Measurements from ENCODE around the gene IFNL4. TPM values are rescaled to one million over a fixed set of nuclear protein-coding genes. Genes with fewer than 3 reads are reported as not detected.

The IFNL4 gene
- total RNA-seq, 1 donor from 2014 or later = not detected

- H3K4me3 Mint-ChIP-seq = no peak overlapping the region
- intact Hi-C loops (cut with micrococcal nuclease) = no loop called here
- peaks cover 24% of the 10 kb centered on the region for H3K27me3 Mint-ChIP-seq (ENCODE audit: insufficient read depth)
- no peak overlapping the region for H3K27ac Mint-ChIP-seq
- H3K36me3 Mint-ChIP-seq (ENCODE audit: low read depth) = no peaks in the 10 kb centered on the region
- H3K4me1 Mint-ChIP-seq (ENCODE audit: low read depth) = no peaks in the 10 kb centered on the region
- no peak for DNase-seq (ENCODE audit: low spot score)
- no peaks in the 10 kb centered on the region for H3K9me3 Mint-ChIP-seq
Observed at GRCh38 chr19:39206122-39206521, 42.5 kb downstream of the IFNL4 start.

GRCh38 chr19:39205449-39205764, 43.2 kb downstream of the IFNL4 start:
- Mint-ChIP-seq H3K4me3 (no peak overlapping the region), H3K27ac (no peak overlapping the region), H3K36me3 (ENCODE audit: low read depth) (no peaks in the 10 kb centered on the region), H3K27me3 (ENCODE audit: insufficient read depth) (peaks cover 24% of the 10 kb centered on the region), H3K9me3 (no peaks in the 10 kb centered on the region), H3K4me1 (ENCODE audit: low read depth) (no peaks in the 10 kb centered on the region)
- intact Hi-C loops (cut with micrococcal nuclease) = no loop called here
- no peak for DNase-seq (ENCODE audit: low spot score)

DNA sequence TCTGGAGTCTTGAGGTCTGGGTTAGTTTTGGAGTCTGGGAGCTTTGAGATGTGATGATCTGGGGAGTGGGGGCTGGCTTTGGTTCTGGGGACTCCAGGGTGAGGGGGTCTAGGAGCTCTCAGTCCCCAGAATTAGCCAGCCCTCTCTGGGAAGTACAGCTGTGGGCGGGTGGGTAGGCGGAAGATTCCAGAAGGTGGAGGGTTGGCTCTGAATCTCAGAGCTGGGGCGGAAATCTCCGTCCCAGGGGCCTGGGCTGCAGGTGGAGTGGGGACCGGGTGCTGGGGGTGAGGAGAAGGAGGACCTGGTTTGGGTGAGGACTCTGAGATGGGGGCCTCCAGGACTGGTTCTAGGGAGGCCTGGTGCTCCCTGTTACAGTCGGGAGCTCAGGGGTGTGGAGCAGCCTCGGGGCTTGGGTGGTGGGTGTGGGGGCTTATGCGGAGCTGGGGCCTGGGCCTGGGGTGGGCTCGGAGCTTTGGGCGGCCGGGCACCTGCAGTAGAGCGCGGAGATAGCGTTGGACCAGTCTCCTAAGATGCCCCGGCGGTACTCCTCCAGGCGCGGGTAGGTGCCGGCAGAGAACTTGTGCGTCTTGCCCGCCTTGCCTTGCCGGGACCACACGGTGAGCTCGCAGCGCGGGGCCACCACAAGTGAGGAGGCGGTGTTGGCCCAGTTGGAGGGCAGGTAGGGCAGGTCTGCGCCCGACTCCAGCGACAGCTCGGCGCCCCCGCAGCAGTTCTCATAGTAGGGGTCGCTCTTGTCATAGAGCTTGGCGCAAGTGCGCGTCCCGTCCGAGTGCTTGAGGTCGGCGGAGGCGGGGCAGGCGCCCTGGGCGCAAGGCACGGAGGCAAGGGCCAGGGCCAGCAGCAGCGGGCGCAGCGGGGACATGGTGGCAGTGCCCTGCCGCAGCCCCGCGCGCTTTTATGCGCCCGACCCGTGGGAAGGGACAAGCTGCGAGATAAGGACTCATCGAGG, 45.0 kb downstream of the IFNL4 start, which contains the start of gene SYCN:
SYCN (minus strand) TSS at position 892 of the 970 bp plus-strand sequence; CDS start at position 883, 9 bp downstream.
- no peak for DNase-seq (ENCODE audit: low spot score)
- Mint-ChIP-seq H3K4me1 (ENCODE audit: low read depth) (no peaks in the 10 kb centered on the region), H3K36me3 (ENCODE audit: low read depth) (no peaks in the 10 kb centered on the region), H3K27ac (no peak within 1 kb of the TSS), H3K27me3 (ENCODE audit: insufficient read depth) (peaks cover 31% of the 10 kb centered on the region), H3K9me3 (no peaks in the 10 kb centered on the region), H3K4me3 (no peak within 1 kb of the TSS)
- intact Hi-C loops (cut with micrococcal nuclease) = no loop called here

GRCh38 chr19:39202998-39203355, 45.7 kb downstream of the IFNL4 start:
- no peaks in the 10 kb centered on the region for H3K4me1 Mint-ChIP-seq (ENCODE audit: low read depth)
- no peaks in the 10 kb centered on the region for H3K36me3 Mint-ChIP-seq (ENCODE audit: low read depth)
- no peaks in the 10 kb centered on the region for H3K9me3 Mint-ChIP-seq
- intact Hi-C loops (cut with micrococcal nuclease) = no loop called here
- H3K4me3 Mint-ChIP-seq = no peak overlapping the region
- H3K27me3 Mint-ChIP-seq (ENCODE audit: insufficient read depth) = peaks cover 38% of the 10 kb centered on the region
- no peak for DNase-seq (ENCODE audit: low spot score)
- no peak overlapping the region for H3K27ac Mint-ChIP-seq

- Mint-ChIP-seq H3K36me3 (ENCODE audit: low read depth) (peaks cover 1% of the 10 kb centered on the region), H3K9me3 (no peaks in the 10 kb centered on the region), H3K4me1 (ENCODE audit: low read depth) (peaks cover 6% of the 10 kb centered on the region), H3K27me3 (ENCODE audit: insufficient read depth) (peaks cover 50% of the 10 kb centered on the region), H3K4me3 (no peak overlapping the region), H3K27ac (no peak overlapping the region)
- no peak for DNase-seq (ENCODE audit: low spot score)
- intact Hi-C loops (cut with micrococcal nuclease) = no loop called here
Observed at GRCh38 chr19:39200803-39201115, 47.9 kb downstream of the IFNL4 start.

DNA sequence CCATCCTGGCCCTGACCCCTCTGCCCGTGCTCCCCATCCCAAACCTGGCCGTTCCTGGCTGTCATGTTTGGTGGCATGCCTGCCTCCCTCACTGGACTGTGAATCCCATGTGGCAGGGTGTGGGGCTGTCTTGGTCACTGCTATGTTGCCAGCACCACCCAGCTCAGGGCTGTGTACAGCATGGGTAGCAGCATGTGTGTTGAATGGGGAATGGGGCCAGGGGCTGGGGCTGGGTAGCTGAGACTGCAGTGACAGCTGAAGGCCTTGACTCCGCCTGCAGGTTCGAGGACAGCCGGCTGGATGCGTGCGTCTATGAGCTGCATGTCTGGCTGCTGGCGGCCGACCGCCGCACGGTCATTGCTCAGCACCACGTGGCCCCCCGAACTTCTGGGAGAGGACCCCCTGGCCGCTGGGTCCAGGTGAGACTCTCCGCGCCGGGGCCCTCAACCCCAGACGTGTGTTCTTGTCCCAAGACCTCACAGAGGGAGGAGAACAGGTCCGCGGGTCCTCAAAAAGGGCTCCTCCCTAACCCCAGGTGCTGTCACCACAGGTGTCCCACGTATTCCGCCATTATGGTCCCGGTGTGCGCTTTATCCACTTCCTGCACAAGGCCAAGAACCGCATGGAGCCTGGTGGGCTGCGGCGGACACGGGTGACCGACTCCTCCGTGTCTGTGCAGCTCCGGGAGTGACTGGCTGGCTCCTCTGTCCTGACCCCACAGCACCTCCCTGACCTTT, 48.4 kb downstream of the IFNL4 start:
- no peak for DNase-seq (ENCODE audit: low spot score)
- no peak overlapping the region for H3K4me3 Mint-ChIP-seq
- no peaks in the 10 kb centered on the region for H3K9me3 Mint-ChIP-seq
- intact Hi-C loops (cut with micrococcal nuclease) = no loop called here
- peaks cover 53% of the 10 kb centered on the region for H3K27me3 Mint-ChIP-seq (ENCODE audit: insufficient read depth)
- H3K36me3 Mint-ChIP-seq (ENCODE audit: low read depth) = peaks cover 1% of the 10 kb centered on the region
- H3K27ac Mint-ChIP-seq = no peak overlapping the region
- H3K4me1 Mint-ChIP-seq (ENCODE audit: low read depth) = peaks cover 6% of the 10 kb centered on the region

- DNase-seq (ENCODE audit: low spot score) = no peak
- Mint-ChIP-seq H3K27me3 (ENCODE audit: insufficient read depth) (peaks cover 51% of the 10 kb centered on the region), H3K4me3 (no peak overlapping the region), H3K27ac (no peak overlapping the region), H3K9me3 (no peaks in the 10 kb centered on the region), H3K4me1 (ENCODE audit: low read depth) (peaks cover 6% of the 10 kb centered on the region), H3K36me3 (ENCODE audit: low read depth) (peaks cover 1% of the 10 kb centered on the region)
- intact Hi-C loops (cut with micrococcal nuclease) = no loop called here
Observed at GRCh38 chr19:39199025-39199424, 49.6 kb downstream of the IFNL4 start.

DNA sequence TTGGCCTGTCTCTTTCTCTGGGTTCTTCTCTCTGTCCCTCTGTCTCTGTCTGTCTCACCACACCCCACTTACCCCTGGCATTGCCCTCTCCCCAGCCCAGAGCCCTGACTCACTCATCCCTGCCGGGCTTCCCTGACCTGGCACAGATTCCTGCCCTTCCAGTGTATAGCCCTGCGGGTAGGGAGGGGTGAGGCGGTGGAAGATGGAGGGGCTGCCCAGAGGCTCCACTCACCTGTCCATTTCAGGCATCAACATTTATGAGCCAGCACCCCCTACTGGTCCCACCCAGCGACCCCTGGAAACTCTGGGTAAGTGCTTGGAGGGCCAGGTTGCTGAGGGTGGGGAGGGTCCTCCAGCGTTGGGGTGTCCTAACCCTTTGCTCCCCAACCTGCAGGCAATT, 50.8 kb downstream of the IFNL4 start:
- intact Hi-C loops (cut with micrococcal nuclease) = no loop called here
- Mint-ChIP-seq H3K27me3 (ENCODE audit: insufficient read depth) (peaks cover 50% of the 10 kb centered on the region), H3K27ac (no peak overlapping the region), H3K4me1 (ENCODE audit: low read depth) (peaks cover 6% of the 10 kb centered on the region), H3K4me3 (no peak overlapping the region), H3K9me3 (no peaks in the 10 kb centered on the region), H3K36me3 (ENCODE audit: low read depth) (peaks cover 1% of the 10 kb centered on the region)
- no peak for DNase-seq (ENCODE audit: low spot score)

DNA sequence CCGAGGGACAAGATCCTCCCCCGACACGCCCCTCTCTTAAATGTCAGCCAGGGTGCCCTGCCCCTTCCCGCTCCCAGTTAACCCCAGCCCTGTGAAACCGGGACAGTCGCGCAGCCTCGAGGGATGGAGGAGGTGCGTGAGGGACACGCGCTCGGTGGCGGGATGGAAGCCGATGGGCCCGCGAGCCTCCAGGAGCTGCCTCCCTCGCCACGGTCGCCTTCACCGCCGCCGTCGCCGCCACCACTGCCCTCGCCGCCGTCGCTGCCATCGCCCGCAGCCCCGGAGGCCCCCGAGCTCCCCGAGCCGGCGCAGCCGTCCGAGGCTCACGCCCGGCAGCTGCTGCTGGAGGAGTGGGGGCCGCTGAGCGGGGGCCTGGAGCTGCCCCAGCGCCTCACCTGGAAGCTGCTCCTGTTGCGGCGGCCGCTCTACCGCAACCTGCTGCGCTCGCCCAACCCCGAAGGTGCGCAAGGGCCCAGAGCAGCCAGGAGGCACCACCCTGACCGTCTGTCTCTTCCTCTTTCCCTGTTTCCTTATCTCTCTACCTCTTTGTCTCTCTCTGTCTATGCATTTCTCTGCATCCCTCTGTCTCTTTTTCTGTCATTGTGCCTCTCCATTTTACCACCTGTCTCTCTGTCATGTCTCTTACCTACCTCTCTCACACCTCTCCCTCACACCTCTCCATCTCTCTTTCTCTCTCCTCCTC, 51.6 kb downstream of the IFNL4 start, which contains the start of gene NCCRP1:
NCCRP1 (plus strand) TSS at position 105 of the 703 bp plus-strand sequence; CDS start at position 124, 19 bp downstream.
- DNase-seq (ENCODE audit: low spot score) = no peak
- Mint-ChIP-seq H3K4me1 (ENCODE audit: low read depth) (peaks cover 6% of the 10 kb centered on the region), H3K9me3 (no peaks in the 10 kb centered on the region), H3K27ac (no peak within 1 kb of the TSS), H3K27me3 (ENCODE audit: insufficient read depth) (peaks cover 46% of the 10 kb centered on the region), H3K36me3 (ENCODE audit: low read depth) (peaks cover 1% of the 10 kb centered on the region), H3K4me3 (no peak within 1 kb of the TSS)
- intact Hi-C loops (cut with micrococcal nuclease) = no loop called here

DNA sequence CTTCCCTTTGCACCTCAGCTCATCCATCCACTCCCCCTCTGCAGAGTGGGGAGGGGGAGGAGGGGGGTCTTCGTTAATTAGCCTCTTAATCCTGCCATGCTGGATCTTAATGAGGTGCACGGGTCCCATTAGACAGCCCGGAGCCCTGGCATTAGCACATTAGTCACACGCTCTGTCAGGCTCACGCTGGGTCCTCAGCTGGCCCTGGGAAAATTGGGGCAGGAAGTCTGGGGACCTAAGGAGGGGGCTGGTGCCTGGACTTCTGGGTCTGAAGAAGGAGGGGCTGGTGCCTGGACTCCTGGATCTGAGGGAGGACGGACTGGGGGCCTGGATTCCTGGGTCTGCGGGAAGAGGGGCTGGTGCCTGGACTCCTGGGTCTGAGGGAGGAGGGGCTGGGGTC, 52.3 kb downstream of the IFNL4 start:
- H3K4me1 Mint-ChIP-seq (ENCODE audit: low read depth) = peaks cover 6% of the 10 kb centered on the region
- no peak overlapping the region for H3K4me3 Mint-ChIP-seq
- no peak for DNase-seq (ENCODE audit: low spot score)
- H3K36me3 Mint-ChIP-seq (ENCODE audit: low read depth) = peaks cover 1% of the 10 kb centered on the region
- intact Hi-C loops (cut with micrococcal nuclease) = no loop called here
- peaks cover 42% of the 10 kb centered on the region for H3K27me3 Mint-ChIP-seq (ENCODE audit: insufficient read depth)
- H3K9me3 Mint-ChIP-seq = no peaks in the 10 kb centered on the region
- H3K27ac Mint-ChIP-seq = no peak overlapping the region

Data from activated T-helper 1 cell treated with anti-CD3 and anti-CD28 coated beads, Interleukin-12 subunit alpha, Interleukin-12 subunit beta, Interleukin-2, Interleukin-4 antibody, amounts not matched to agents 30 ng/mL and 10 ng/mL and 1 ng/mL, durations not matched to agents 14 hours and 24 hours and 36 hours (primary cell).